Esophagus (tissue), 2 donors: ENCODE data around the gene UNC50. TPM values are rescaled to one million over a fixed set of nuclear protein-coding genes. Genes with fewer than 3 reads are reported as not detected.
"Not testable (repeated sequence)": the region's sequence is repeated elsewhere in the genome, so short reads cannot be mapped to it uniquely, and the experiment has no call there.

Experiments
- H3K27ac ChIP-seq, 2 donors: one replicate each; pipeline ENCODE4 v1.5.1; 2013; ENCODE audit warnings: low read depth in 2 of 2, mild to moderate bottlenecking in 2 of 2, inconsistent platforms in 1 of 2, low read length in 1 of 2, moderate library complexity in 1 of 2
- H3K27me3 ChIP-seq, 2 donors: one replicate each; pipeline ENCODE4 v1.6.1; 2013; ENCODE audit warnings: low read length in 2 of 2, control low read depth in 1 of 2, mild to moderate bottlenecking in 1 of 2; ENCODE audit not compliant: insufficient read depth in 2 of 2, control insufficient read depth in 1 of 2
- H3K36me3 ChIP-seq, 2 donors: one replicate each; pipeline ENCODE4 v1.6.1; 2013; ENCODE audit warnings: low read length in 1 of 2; ENCODE audit not compliant: control insufficient read depth in 2 of 2, insufficient read depth in 2 of 2
- H3K4me1 ChIP-seq, 2 donors: one replicate each; pipeline ENCODE4 v1.6.1; 2013; ENCODE audit warnings: low read length in 1 of 2; ENCODE audit not compliant: control insufficient read depth in 2 of 2, insufficient read depth in 2 of 2
- H3K4me3 ChIP-seq, 2 donors: one replicate each; pipeline ENCODE4 v1.5.1; 2013; ENCODE audit warnings: low read length in 2 of 2, mild to moderate bottlenecking in 2 of 2, low read depth in 1 of 2, moderate library complexity in 1 of 2
- H3K9me3 ChIP-seq, 2 donors: one replicate each; pipeline ENCODE4 v1.6.1; 2013; ENCODE audit warnings: mild to moderate bottlenecking in 2 of 2, low read depth in 1 of 2, low read length in 1 of 2, moderate library complexity in 1 of 2; ENCODE audit not compliant: control insufficient read depth in 2 of 2, insufficient read depth in 1 of 2
- WGBS, 2 donors: extraction: QIAGEN DNeasy Blood & Tissue Kit; methylation state at CpG; one replicate each; pipeline ENCODE4 v1.1.7; 2013; 5-methylcytosine and 5-hydroxymethylcytosine counted together
- polyA plus RNA-seq, 2 donors: library from polyadenylated mRNA; stranded (reverse); fragments of 200-250 nt; gene quantifications; one replicate each; pipeline ENCODE4 v1.2.3, GENCODE V29; 2013
- donor health status: healthy with polysubstance abuse.
- donor health status: Bipolar disorder and iron deficiency.

Gene UNC50
- polyA plus RNA-seq, 2 donors: 22.8 to 26.0 TPM

GRCh38 chr2:98654699-98655495, 46.5 kb downstream of the UNC50 start:
- WGBS, 2 donors: 84 to 85% methylated on average over 3 of the region's 3 CpGs
- H3K4me3 ChIP-seq: no peak overlapping the region
- H3K27me3 ChIP-seq: no peaks in the 10 kb centered on the region
- H3K36me3 ChIP-seq: peaks cover 0 to 2% of the 10 kb centered on the region in 2 donors
- no peaks in the 10 kb centered on the region for H3K9me3 ChIP-seq
- H3K4me1 ChIP-seq: no peaks in the 10 kb centered on the region
- no peak overlapping the region for H3K27ac ChIP-seq

- H3K4me3 ChIP-seq: no peak overlapping the region
- H3K4me1 ChIP-seq: no peaks in the 10 kb centered on the region
- no peaks in the 10 kb centered on the region for H3K27me3 ChIP-seq
- H3K9me3 ChIP-seq: no peaks in the 10 kb centered on the region
- H3K36me3 ChIP-seq: peaks cover 0 to 2% of the 10 kb centered on the region in 2 donors
- 73 to 84% methylated on average over 4 of the region's 4 CpGs for WGBS, 2 donors
- H3K27ac ChIP-seq: no peak overlapping the region
Measured at GRCh38 chr2:98656800-98657199, 48.4 kb downstream of the UNC50 start.

- Histone ChIP-seq H3K36me3 (peaks cover 0 to 2% of the 10 kb centered on the region in 2 donors), H3K4me3 (no peak overlapping the region), H3K27ac (peak overlapping the region in 1 of 2 donors; percentile 49), H3K9me3 (no peaks in the 10 kb centered on the region), H3K27me3 (no peaks in the 10 kb centered on the region), H3K4me1 (no peaks in the 10 kb centered on the region)
- 83 to 84% methylated on average over 4 of the region's 4 CpGs for WGBS, 2 donors
Measured at GRCh38 chr2:98658816-98659490, 50.6 kb downstream of the UNC50 start.

- H3K27ac ChIP-seq: peak overlapping the region in 1 of 2 donors; percentile 49
Measured at GRCh38 chr2:98659491-98659840, 51.1 kb downstream of the UNC50 start.

GRCh38 chr2:98663511-98664090, 55.2 kb downstream of the UNC50 start:
- H3K9me3 ChIP-seq: no peaks in the 10 kb centered on the region
- H3K27ac ChIP-seq: peak overlapping the region in 1 of 2 donors; percentile 17
- 86% methylated on average over 12 of the region's 12 CpGs for WGBS, 2 donors
- H3K27me3 ChIP-seq: no peaks in the 10 kb centered on the region
- H3K36me3 ChIP-seq: peaks cover 0 to 2% of the 10 kb centered on the region in 2 donors
- no peak overlapping the region for H3K4me3 ChIP-seq
- no peaks in the 10 kb centered on the region for H3K4me1 ChIP-seq

More at GRCh38 chr2:98659491-98659840, 51.1 kb downstream of the UNC50 start:
- H3K4me3 ChIP-seq, H3K4me1 ChIP-seq, H3K9me3 ChIP-seq, H3K27me3 ChIP-seq, H3K36me3 ChIP-seq: not testable (repeated sequence)
- 87 to 89% methylated on average over 3 of the region's 3 CpGs for WGBS, 2 donors

- H3K36me3 ChIP-seq: peaks cover 0 to under 1% of the 10 kb centered on the region in 2 donors
- H3K4me3 ChIP-seq: no peak overlapping the region
- no peaks in the 10 kb centered on the region for H3K4me1 ChIP-seq
- 65 to 78% methylated on average over 3 of the region's 3 CpGs for WGBS, 2 donors
- H3K27me3 ChIP-seq: no peaks in the 10 kb centered on the region
- no peaks in the 10 kb centered on the region for H3K9me3 ChIP-seq
- no peak overlapping the region for H3K27ac ChIP-seq
Measured at GRCh38 chr2:98664323-98664722, 55.9 kb downstream of the UNC50 start.

GRCh38 chr2:98665677-98666076, 57.3 kb downstream of the UNC50 start:
- Histone ChIP-seq H3K9me3 (no peaks in the 10 kb centered on the region), H3K4me3 (no peak overlapping the region), H3K27ac (no peak overlapping the region), H3K4me1 (no peaks in the 10 kb centered on the region), H3K36me3 (no peaks in the 10 kb centered on the region), H3K27me3 (no peaks in the 10 kb centered on the region)
- WGBS, 2 donors: 77 to 89% methylated on average over 3 of the region's 3 CpGs

Other genes with a start within 250 kb of the UNC50 start
- gene INPP4A, start 163.7 kb upstream of the UNC50 start, polyA plus RNA-seq: 1 to 10 TPM; 3.4 to 3.8 TPM
- 10 to 100 TPM; 16.7 to 43.0 TPM for gene COA5, start 77 bp upstream of the UNC50 start, polyA plus RNA-seq
- 1 to 10 TPM; 2.8 to 3.0 TPM for gene MGAT4A, start 122.5 kb downstream of the UNC50 start, polyA plus RNA-seq